Skeletal muscle tissue (tissue), 4 donors: Measurements from ENCODE around the gene PDK2. TPM values are rescaled to one million over a fixed set of nuclear protein-coding genes. Genes with fewer than 3 reads are reported as not detected.

ENCODE experiments used
- H3K27ac ChIP-seq: one replicate; pipeline ENCODE4 v1.7.0; 2013; ENCODE audit warnings: mild to moderate bottlenecking, low read depth, low read length, inconsistent platforms
- H3K27me3 ChIP-seq, 3 donors: one replicate each; pipeline ENCODE4 v1.7.0; 2013; ENCODE audit warnings: low read length in 3 of 3; ENCODE audit not compliant: control insufficient read depth in 3 of 3, insufficient read depth in 3 of 3
- H3K36me3 ChIP-seq, 3 donors: one replicate each; pipeline ENCODE4 v1.7.0; 2013; ENCODE audit warnings: low read length in 3 of 3; ENCODE audit not compliant: control insufficient read depth in 3 of 3, insufficient read depth in 3 of 3
- H3K4me1 ChIP-seq, 3 donors: one replicate each; pipeline ENCODE4 v1.7.0; 2013; ENCODE audit warnings: low read length in 3 of 3, mild to moderate bottlenecking in 3 of 3; ENCODE audit not compliant: control insufficient read depth in 3 of 3, insufficient read depth in 3 of 3
- H3K4me3 ChIP-seq, 3 donors: one replicate each; pipeline ENCODE4 v1.7.0; 2013; ENCODE audit warnings: low read length in 3 of 3
- H3K9ac ChIP-seq, 3 donors: one replicate each; pipeline ENCODE4 v1.7.0; 2013; ENCODE audit warnings: low read length in 3 of 3, mild to moderate bottlenecking in 3 of 3, moderate library complexity in 2 of 3, low read depth in 1 of 3
- H3K9me3 ChIP-seq, 3 donors: one replicate each; pipeline ENCODE4 v1.7.0; 2013; ENCODE audit warnings: low read length in 3 of 3; ENCODE audit not compliant: control insufficient read depth in 3 of 3
- total RNA-seq: library from RNA; depleted of rRNA; stranded (reverse); fragments of >200 nt; gene quantifications from one replicate; pipeline ENCODE4 v1.2.3, GENCODE V29; 2014
- donor health status: Osteomylitis.

PDK2 gene
- total RNA-seq, 1 donor from 2014 or later: 18.8 TPM

GRCh38 chr17:50087912-50088405, 7.2 kb upstream of the PDK2 start:
- Histone ChIP-seq H3K27ac (no peak overlapping the region), H3K9ac (peak overlapping the region in 1 of 3 donors; percentile 40), H3K4me1 (no peaks in the 10 kb centered on the region), H3K27me3 (no peaks in the 10 kb centered on the region), H3K9me3 (no peaks in the 10 kb centered on the region), H3K4me3 (no peak overlapping the region), H3K36me3 (peaks cover 15 to 21% (median 16%) of the 10 kb centered on the region in 3 donors)

DNA sequence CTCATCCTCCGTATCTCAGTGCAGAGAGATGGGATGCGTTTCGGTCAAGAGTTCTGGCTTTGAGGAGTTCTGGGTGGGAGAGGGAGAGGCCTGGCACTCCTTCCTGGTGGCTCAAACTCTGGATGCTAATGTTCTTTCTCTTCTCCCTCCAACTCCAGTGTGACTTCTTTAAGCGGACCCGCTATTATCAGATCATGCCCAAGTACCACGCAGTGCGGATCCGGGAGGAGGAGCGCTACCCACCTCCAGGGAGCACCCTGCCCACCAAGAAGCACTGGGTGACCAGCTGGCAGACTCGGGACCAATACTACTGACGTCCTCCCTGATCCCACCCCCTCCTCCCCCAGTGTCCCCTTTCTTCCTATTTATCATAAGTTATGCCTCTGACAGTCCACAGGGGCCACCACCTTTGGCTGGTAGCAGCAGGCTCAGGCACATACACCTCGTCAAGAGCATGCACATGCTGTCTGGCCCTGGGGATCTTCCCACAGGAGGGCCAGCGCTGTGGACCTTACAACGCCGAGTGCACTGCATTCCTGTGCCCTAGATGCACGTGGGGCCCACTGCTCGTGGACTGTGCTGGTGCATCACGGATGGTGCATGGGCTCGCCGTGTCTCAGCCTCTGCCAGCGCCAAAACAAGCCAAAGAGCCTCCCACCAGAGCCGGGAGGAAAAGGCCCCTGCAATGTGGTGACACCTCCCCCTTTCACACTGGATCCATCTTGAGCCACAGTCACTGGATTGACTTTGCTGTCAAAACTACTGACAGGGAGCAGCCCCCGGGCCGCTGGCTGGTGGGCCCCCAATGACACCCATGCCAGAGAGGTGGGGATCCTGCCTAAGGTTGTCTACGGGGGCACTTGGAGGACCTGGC, 6.0 kb upstream of the PDK2 start:
- H3K9me3 ChIP-seq: no peaks in the 10 kb centered on the region
- H3K27ac ChIP-seq: no peak overlapping the region
- H3K27me3 ChIP-seq: no peaks in the 10 kb centered on the region
- no peak overlapping the region for H3K9ac ChIP-seq
- no peak overlapping the region for H3K4me3 ChIP-seq
- peaks cover 15 to 21% (median 16%) of the 10 kb centered on the region in 3 donors for H3K36me3 ChIP-seq
- peaks cover 0 to 3% (median 2%) of the 10 kb centered on the region in 3 donors for H3K4me1 ChIP-seq

DNA sequence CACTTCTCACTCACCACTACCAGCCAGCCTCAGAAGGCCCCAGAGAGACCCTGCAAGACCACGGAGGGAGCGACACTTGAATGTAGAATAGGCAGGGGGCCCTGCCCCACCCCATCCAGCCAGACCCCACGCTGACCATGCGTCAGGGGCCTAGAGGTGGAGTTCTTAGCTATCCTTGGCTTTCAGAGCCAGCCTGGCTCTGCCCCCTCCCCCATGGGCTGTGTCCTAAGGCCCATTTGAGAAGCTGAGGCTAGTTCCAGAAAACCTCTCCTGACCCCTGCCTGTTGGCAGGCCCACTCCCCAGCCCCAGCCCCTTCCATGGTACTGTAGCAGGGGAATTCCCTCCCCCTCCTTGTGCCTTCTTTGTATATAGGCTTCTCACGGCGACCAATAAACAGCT, 5.1 kb upstream of the PDK2 start:
- peaks cover 15 to 21% (median 16%) of the 10 kb centered on the region in 3 donors for H3K36me3 ChIP-seq
- H3K27me3 ChIP-seq: no peaks in the 10 kb centered on the region
- H3K9me3 ChIP-seq: no peaks in the 10 kb centered on the region
- H3K4me3 ChIP-seq: no peak overlapping the region
- no peak overlapping the region for H3K9ac ChIP-seq
- peaks cover 4 to 10% (median 9%) of the 10 kb centered on the region in 3 donors for H3K4me1 ChIP-seq
- H3K27ac ChIP-seq: no peak overlapping the region

- peaks cover 16 to 21% (median 17%) of the 10 kb centered on the region in 3 donors for H3K36me3 ChIP-seq
- no peak overlapping the region for H3K27ac ChIP-seq
- peaks cover 9 to 18% (median 15%) of the 10 kb centered on the region in 3 donors for H3K4me1 ChIP-seq
- no peaks in the 10 kb centered on the region for H3K27me3 ChIP-seq
- no peaks in the 10 kb centered on the region for H3K9me3 ChIP-seq
- no peak overlapping the region for H3K4me3 ChIP-seq
- H3K9ac ChIP-seq: peak overlapping the region in 1 of 3 donors; percentile 16
These were observed 3.9 kb upstream of the PDK2 start for GRCh38 chr17:50090971-50091917.

- no peaks in the 10 kb centered on the region for H3K27me3 ChIP-seq
- H3K4me1 ChIP-seq: peaks cover 16 to 24% (median 21%) of the 10 kb centered on the region in 3 donors
- no peak overlapping the region for H3K9ac ChIP-seq
- no peak overlapping the region for H3K4me3 ChIP-seq
- peaks cover 17 to 22% (median 18%) of the 10 kb centered on the region in 3 donors for H3K36me3 ChIP-seq
- no peaks in the 10 kb centered on the region for H3K9me3 ChIP-seq
- no peak overlapping the region for H3K27ac ChIP-seq
These were observed 3.2 kb upstream of the PDK2 start for GRCh38 chr17:50091918-50092285.

DNA sequence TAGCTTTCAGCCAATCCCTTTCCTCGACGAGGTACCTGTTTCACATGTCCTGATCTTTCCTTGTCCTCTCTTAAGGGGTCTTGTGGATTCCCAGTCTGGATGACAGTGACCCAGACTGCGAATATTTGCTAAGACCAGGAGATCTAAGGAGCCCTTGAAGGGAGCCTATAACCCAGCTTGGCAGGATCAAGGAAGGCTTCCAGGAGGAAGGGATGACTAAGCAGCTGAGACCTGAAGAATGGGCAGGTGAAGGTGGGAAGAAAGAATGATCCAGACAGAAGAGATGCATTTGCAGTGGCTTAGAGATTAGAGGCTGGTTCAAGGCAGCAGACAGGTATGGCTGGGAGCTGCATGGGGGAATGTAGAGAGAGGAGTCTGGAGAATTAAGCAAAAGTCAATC, 1.9 kb upstream of the PDK2 start:
- H3K9ac ChIP-seq: no peak overlapping the region
- peaks cover 25 to 35% (median 32%) of the 10 kb centered on the region in 3 donors for H3K36me3 ChIP-seq
- H3K9me3 ChIP-seq: no peaks in the 10 kb centered on the region
- H3K4me1 ChIP-seq: peaks cover 29 to 38% (median 35%) of the 10 kb centered on the region in 3 donors
- no peak overlapping the region for H3K27ac ChIP-seq
- H3K4me3 ChIP-seq: no peak overlapping the region
- H3K27me3 ChIP-seq: no peaks in the 10 kb centered on the region

DNA sequence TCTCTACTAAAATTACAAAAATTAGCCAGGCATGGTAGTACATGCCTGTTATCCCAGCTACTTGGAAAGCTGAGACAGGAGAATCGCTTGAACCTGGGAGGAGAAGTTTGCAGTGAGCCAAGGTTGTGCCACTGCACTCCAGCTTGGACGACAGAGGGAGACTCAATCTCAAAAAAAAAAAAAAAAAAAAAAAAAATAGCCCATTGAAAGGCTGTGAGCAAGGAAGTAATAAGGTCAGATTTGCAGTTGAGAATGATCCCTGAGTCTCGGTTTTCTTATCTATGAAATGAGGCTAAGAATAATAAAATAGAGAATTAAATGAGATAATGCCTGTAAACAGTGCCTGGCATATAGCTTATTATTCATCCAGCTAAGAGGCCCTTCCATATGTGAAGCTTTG, 1.3 kb upstream of the PDK2 start:
- no peak overlapping the region for H3K27ac ChIP-seq
- no peaks in the 10 kb centered on the region for H3K27me3 ChIP-seq
- peaks cover 22 to 36% (median 33%) of the 10 kb centered on the region in 3 donors for H3K36me3 ChIP-seq
- H3K9ac ChIP-seq: no peak overlapping the region
- H3K4me3 ChIP-seq: no peak overlapping the region
- H3K4me1 ChIP-seq: peaks cover 35 to 43% (median 40%) of the 10 kb centered on the region in 3 donors
- H3K9me3 ChIP-seq: no peaks in the 10 kb centered on the region

- Histone ChIP-seq H3K27me3 (no peaks in the 10 kb centered on the region), H3K4me1 (peaks cover 40 to 48% (median 45%) of the 10 kb centered on the region in 3 donors), H3K9me3 (no peaks in the 10 kb centered on the region), H3K4me3 (peak overlapping the region; percentile 82 to 93 (median 91)), H3K36me3 (peaks cover 24 to 35% (median 35%) of the 10 kb centered on the region in 3 donors), H3K9ac (peak overlapping the region; percentile 72 to 96 (median 90)), H3K27ac (peak overlapping the region; percentile 94)
These were observed 853 bp upstream of the PDK2 start for GRCh38 chr17:50094243-50094752.

- peak overlapping the region; percentile 94 for H3K27ac ChIP-seq
- H3K4me1 ChIP-seq: peaks cover 52 to 61% (median 57%) of the 10 kb centered on the region in 3 donors
- peaks cover 23 to 39% (median 25%) of the 10 kb centered on the region in 3 donors for H3K36me3 ChIP-seq
- H3K27me3 ChIP-seq: no peaks in the 10 kb centered on the region
- peak overlapping the region; percentile 87 to 98 (median 96) for H3K9ac ChIP-seq
- H3K9me3 ChIP-seq: no peaks in the 10 kb centered on the region
- peak overlapping the region; percentile 91 to 98 (median 94) for H3K4me3 ChIP-seq
These were observed 481 bp downstream of the PDK2 start for GRCh38 chr17:50095626-50096037.
